Muscle layer of colon (tissue), 2 donors: ENCODE results near the gene STMN3.

ENCODE experiments used
- H3K27ac ChIP-seq: one replicate; pipeline ENCODE4 v1.7.0; 2013; ENCODE audit warnings: low read depth, mild to moderate bottlenecking, low read length, moderate library complexity
- H3K27me3 ChIP-seq, 2 donors: one replicate each; pipeline ENCODE4 v1.7.0; 2013; ENCODE audit warnings: low read length in 2 of 2, mild to moderate bottlenecking in 2 of 2; ENCODE audit not compliant: insufficient read depth in 2 of 2, control insufficient read depth in 1 of 2
- H3K36me3 ChIP-seq: one replicate; pipeline ENCODE4 v1.7.0; 2013; ENCODE audit warnings: mild to moderate bottlenecking, low read length; ENCODE audit not compliant: insufficient read depth
- H3K4me1 ChIP-seq: one replicate; pipeline ENCODE4 v1.7.0; 2013; ENCODE audit warnings: mild to moderate bottlenecking, low read length; ENCODE audit not compliant: insufficient read depth
- H3K4me3 ChIP-seq, 2 donors: one replicate each; pipeline ENCODE4 v1.7.0; 2013; ENCODE audit warnings: low read length in 2 of 2, low read depth in 1 of 2, mild to moderate bottlenecking in 1 of 2, moderate library complexity in 1 of 2
- H3K9ac ChIP-seq: one replicate; pipeline ENCODE4 v1.7.0; 2013; ENCODE audit warnings: low read length
- H3K9me3 ChIP-seq: one replicate; pipeline ENCODE4 v1.7.0; 2013; ENCODE audit warnings: mild to moderate bottlenecking, low read length
- donor health status: abdominal sarcoma.
- donor health status: Adenocarcinoma of cecum.

Gene STMN3

DNA sequence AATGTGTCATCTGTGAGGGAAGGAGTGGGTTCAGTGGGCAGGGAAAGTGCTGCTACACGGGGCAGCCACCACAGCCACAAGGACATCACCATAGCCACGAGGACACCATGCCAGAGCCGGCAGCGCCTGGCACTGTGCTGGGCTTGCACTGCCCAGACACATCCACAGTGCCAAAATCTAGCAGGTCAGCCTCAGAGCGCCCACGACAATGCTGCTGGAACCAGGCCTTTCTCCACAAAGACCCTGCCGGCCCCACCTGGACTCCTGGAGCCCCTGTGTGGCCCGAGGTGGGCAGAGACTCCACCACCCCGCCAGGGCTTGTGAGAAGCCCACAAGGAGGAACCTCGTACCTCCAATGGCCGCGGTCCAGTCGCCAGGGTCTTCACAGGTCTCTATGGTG lies 60.6 kb downstream of the STMN3 start:
- no peak overlapping the region for H3K4me3 ChIP-seq
- H3K27me3 ChIP-seq: no peaks in the 10 kb centered on the region
- H3K36me3 ChIP-seq: peaks cover 21% of the 10 kb centered on the region
- no peak overlapping the region for H3K9ac ChIP-seq
- no peaks in the 10 kb centered on the region for H3K4me1 ChIP-seq
- no peak overlapping the region for H3K27ac ChIP-seq
- H3K9me3 ChIP-seq: no peaks in the 10 kb centered on the region

- Histone ChIP-seq H3K27me3 (no peaks in the 10 kb centered on the region), H3K9ac (no peak overlapping the region), H3K27ac (no peak overlapping the region), H3K4me1 (no peaks in the 10 kb centered on the region), H3K4me3 (no peak overlapping the region), H3K36me3 (peaks cover 16% of the 10 kb centered on the region), H3K9me3 (no peaks in the 10 kb centered on the region)
These were observed 61.4 kb downstream of the STMN3 start for GRCh38 chr20:63591786-63592355.

DNA sequence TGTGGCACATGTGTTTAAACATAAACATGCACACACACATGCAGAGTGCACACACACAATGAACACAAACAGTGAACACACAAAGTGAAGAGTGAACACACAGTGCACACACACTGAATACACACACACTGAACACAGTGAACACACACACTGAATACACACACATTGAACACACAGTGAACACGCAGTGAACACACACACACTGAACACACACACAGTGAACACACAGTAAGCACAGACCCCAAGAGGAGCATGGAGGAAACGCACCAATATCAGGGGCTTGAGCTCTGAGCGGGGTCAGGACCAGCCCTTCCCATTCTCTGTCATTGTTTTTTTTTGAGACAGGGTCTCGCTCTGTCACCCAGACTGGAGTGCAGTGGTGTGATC lies 62.1 kb downstream of the STMN3 start:
- Histone ChIP-seq H3K36me3 (peaks cover 16% of the 10 kb centered on the region), H3K4me1 (no peaks in the 10 kb centered on the region), H3K4me3 (no peak overlapping the region), H3K9ac (no peak overlapping the region), H3K27me3 (no peaks in the 10 kb centered on the region), H3K27ac (no peak overlapping the region), H3K9me3 (no peaks in the 10 kb centered on the region)

DNA sequence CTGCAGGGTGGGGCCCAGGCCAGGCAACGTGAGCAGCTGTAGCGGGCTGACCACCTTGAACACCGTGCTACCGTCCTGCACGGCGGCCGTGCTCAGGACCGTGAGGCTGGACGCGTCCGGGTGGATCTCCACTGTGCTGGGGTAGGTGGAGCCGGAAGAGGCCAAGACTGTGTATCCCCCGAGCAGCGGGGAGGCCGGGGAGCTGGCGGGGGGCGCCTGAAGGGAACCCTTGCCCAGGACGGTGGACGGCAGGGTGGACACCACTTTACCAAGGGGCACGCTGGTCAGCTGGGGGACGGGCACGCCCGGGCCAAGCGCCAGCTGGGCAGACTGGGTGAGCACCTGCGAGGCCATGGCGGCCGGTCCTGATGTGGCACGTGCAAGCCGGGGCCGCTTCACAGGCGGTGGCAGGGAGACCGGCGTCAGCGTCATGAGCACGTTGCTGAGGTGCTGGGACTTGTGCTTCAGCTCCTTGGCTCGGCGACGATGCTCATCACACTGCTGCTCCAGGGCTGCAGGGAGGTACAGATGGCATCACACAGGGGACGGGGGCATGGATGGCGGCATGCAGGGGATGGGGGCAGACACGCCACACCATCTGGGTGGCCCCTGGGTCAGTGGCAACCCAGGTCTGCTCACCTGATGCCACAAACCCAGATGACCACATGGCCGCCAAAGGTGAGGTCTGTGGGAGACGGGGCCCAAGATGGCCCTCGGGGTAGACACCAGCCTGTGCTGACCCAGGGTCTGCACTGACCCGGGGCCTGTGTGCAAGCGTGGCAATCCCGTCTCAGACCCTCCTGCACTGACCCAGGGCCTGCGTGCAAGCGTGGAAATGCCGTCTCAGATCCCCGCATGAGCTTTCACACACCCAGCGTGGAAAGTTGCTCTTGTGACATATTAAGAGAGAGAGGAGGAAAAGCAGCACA lies 62.7 kb downstream of the STMN3 start:
- Histone ChIP-seq H3K36me3 (peaks cover 16% of the 10 kb centered on the region), H3K27ac (no peak overlapping the region), H3K9me3 (no peaks in the 10 kb centered on the region), H3K4me3 (no peak overlapping the region), H3K4me1 (no peaks in the 10 kb centered on the region), H3K27me3 (no peaks in the 10 kb centered on the region), H3K9ac (no peak overlapping the region)
